Measurements from ENCODE around the gene ERAS. TPM values are rescaled to one million over a fixed set of nuclear protein-coding genes. Genes with fewer than 3 reads are reported as not detected.

Gene ERAS
- total RNA-seq, 4 donors from 2014 or later, result not detected

DNA sequence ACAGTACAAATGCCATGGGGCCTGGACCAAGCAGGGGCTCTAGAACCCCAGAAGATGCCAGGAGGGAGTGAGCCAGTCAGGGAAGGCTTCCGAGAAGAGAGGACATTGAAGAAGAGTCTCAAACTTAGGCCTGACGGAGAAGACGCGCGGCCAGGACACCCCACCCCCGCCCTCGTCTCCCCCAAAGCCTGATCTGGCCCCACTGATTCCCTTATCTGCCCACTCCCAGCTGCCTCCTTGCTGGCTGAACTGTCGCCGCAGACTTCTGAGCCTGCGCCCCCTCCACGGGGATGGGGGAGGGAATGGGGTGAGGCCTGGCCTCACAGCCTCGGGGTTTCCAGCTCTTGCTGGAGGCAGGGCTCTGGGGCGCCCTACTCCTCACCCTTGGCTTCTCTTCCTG, 43.5 kb upstream of the ERAS start:
- no peak overlapping the region for H3K4me3 ChIP-seq (ENCODE audit: low read depth, poor library complexity, severe bottlenecking)
- no peak for TF ChIP-seq POLR2A (IDR thresholded peaks at IDR 0.05)
- TF ChIP-seq, protein P1, sequence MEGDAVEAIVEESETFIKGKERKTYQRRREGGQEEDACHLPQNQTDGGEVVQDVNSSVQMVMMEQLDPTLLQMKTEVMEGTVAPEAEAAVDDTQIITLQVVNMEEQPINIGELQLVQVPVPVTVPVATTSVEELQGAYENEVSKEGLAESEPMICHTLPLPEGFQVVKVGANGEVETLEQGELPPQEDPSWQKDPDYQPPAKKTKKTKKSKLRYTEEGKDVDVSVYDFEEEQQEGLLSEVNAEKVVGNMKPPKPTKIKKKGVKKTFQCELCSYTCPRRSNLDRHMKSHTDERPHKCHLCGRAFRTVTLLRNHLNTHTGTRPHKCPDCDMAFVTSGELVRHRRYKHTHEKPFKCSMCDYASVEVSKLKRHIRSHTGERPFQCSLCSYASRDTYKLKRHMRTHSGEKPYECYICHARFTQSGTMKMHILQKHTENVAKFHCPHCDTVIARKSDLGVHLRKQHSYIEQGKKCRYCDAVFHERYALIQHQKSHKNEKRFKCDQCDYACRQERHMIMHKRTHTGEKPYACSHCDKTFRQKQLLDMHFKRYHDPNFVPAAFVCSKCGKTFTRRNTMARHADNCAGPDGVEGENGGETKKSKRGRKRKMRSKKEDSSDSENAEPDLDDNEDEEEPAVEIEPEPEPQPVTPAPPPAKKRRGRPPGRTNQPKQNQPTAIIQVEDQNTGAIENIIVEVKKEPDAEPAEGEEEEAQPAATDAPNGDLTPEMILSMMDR (IDR thresholded peaks at IDR 0.05), result no peak
- 77 to 85% methylated on average over 9 to 13 of the region's 13 CpGs for WGBS, 2 donors
- intact Hi-C loops (cut with DNase I; ENCODE audit: low total_unique reads), result no loop called here
- no peak for DNase-seq (ENCODE audit: low spot score in 2 of 2)

DNA sequence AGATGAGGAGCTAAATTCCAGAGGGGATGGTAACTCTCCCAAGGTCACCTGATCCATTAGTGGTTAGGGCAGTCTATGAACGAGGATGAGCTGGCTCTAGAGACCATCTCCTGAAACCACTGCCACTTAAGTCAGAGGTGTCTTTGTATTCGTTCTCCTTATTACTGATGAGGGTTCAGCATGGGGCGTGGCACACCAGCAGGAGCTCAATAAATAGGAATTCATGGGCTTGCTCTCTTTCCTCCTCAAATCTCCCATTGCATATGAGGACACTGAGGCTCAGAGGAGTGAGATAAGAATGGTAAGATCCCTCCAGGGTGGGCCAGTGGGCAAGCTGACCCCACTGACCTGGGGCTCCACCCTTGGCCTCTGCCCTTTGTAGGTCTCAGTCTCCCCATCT, 41.6 kb upstream of the ERAS start:
- H3K4me3 ChIP-seq (ENCODE audit: low read depth, poor library complexity, severe bottlenecking), result no peak overlapping the region
- intact Hi-C loops (cut with DNase I; ENCODE audit: low total_unique reads), result no loop called here
- peak in 1 of 2 donors; percentile 17 for DNase-seq (ENCODE audit: low spot score in 2 of 2)
- WGBS, 2 donors, result 64 to 72% methylated on average over 3 of the region's 3 CpGs
- TF ChIP-seq, protein P1 (IDR thresholded peaks at IDR 0.05), result no peak
- TF ChIP-seq POLR2A (IDR thresholded peaks at IDR 0.05), result no peak

DNA sequence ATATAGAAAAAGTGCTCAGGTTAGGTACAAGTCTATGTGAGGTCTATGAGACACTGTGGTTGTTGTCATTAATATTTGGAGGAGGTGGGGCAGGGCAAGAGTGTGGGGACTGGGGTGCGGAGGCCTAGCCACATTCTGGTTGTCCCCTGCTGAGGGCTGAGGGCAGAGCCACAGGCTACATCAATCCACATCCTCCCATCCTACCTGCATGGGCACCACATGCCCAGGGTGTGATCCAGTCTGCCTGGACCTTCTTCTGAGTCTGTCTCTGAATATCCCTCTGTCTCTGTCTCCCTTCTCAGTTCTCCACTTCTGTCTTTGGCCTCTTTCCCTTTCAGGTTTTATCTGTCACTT, 41.1 kb upstream of the ERAS start:
- intact Hi-C loops (cut with DNase I; ENCODE audit: low total_unique reads), result no loop called here
- H3K4me3 ChIP-seq (ENCODE audit: low read depth, poor library complexity, severe bottlenecking), result no peak overlapping the region
- peak in 1 of 2 donors; percentile 66 for DNase-seq (ENCODE audit: low spot score in 2 of 2)
- no peak for TF ChIP-seq POLR2A (IDR thresholded peaks at IDR 0.05)
- TF ChIP-seq, protein P1 (IDR thresholded peaks at IDR 0.05), result no peak
- 79 to 83% methylated on average over 1 of the region's 1 CpG for WGBS, 2 donors

DNA sequence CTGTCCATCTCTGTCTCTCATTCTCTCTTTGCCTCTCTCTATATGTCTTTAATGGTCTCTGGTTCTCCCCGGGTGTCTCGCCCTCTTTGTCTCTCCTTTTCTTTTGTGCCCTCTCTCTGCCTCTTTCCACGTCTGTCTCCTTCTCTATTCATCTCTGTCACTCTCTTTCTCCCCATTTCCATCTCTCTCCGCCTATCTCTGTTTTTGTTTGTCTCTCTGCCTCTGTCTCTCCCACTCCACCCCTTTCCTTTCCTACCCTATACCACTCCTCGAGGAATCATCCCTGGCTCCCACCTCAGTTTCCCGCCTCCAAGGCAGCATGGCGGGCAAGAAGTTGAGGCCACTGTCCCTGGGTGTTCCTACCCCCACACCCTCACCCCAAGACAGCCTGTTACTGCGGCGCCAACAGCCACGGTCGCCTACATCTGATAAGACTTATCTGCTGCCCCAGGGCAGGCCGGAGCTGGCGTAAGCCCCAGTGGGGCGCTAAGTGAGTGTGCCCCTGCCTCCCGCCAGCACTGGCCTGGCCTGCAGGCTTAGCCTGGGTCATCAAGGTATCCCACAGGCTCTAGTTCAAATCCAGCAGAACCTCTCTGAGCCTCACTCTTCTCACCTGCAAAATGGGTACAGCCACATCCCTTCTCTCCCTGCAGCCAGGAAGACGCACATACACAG, 40.6 kb upstream of the ERAS start:
- WGBS, 2 donors, result 74 to 80% methylated on average over 16 of the region's 16 CpGs
- TF ChIP-seq, protein P1 (IDR thresholded peaks at IDR 0.05), result no peak
- TF ChIP-seq POLR2A (IDR thresholded peaks at IDR 0.05), result no peak
- DNase-seq (ENCODE audit: low spot score in 2 of 2), result peak in 1 of 2 donors; percentile 65
- no peak overlapping the region for H3K4me3 ChIP-seq (ENCODE audit: low read depth, poor library complexity, severe bottlenecking)
- intact Hi-C loops (cut with DNase I; ENCODE audit: low total_unique reads), result no loop called here

DNA sequence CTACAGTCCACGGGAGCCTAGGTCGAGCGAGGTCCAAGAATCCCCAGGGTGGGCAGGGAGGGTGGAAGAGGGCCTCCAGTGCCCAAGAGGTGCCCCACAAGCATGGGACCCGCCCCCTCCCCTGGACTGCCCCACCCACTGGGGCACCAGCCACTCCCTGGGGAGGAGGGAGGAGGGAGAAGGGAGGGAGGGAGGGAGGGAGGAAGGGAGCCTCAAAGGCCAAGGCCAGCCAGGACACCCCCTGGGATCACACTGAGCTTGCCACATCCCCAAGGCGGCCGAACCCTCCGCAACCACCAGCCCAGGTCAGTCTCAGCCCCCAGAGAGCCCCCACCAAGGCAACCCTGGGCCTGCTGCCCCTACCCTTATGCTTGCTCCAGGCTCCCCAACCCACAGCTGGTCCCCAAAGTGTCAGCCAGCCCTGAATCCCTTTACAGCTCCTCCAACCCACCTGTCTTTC, 39.9 kb upstream of the ERAS start, which contains the start of gene GATA1:
Gene GATA1, plus strand, starts transcription at position 250 of the 460 bp plus-strand sequence. CDS start 4,520 bp downstream, outside the sequence.
- peak in 1 of 2 donors; percentile 79 for DNase-seq (ENCODE audit: low spot score in 2 of 2)
- no peak within 1 kb of the TSS for H3K4me3 ChIP-seq (ENCODE audit: low read depth, poor library complexity, severe bottlenecking)
- intact Hi-C loops (cut with DNase I; ENCODE audit: low total_unique reads), result no loop called here
- TF ChIP-seq, protein P1 (IDR thresholded peaks at IDR 0.05), result no peak
- no peak for TF ChIP-seq POLR2A (IDR thresholded peaks at IDR 0.05)
- 70 to 100% methylated on average over 1 to 7 of the region's 7 CpGs for WGBS, 2 donors
